ENCODE results near the gene FAM89A.

- TF ChIP-seq, protein P1, sequence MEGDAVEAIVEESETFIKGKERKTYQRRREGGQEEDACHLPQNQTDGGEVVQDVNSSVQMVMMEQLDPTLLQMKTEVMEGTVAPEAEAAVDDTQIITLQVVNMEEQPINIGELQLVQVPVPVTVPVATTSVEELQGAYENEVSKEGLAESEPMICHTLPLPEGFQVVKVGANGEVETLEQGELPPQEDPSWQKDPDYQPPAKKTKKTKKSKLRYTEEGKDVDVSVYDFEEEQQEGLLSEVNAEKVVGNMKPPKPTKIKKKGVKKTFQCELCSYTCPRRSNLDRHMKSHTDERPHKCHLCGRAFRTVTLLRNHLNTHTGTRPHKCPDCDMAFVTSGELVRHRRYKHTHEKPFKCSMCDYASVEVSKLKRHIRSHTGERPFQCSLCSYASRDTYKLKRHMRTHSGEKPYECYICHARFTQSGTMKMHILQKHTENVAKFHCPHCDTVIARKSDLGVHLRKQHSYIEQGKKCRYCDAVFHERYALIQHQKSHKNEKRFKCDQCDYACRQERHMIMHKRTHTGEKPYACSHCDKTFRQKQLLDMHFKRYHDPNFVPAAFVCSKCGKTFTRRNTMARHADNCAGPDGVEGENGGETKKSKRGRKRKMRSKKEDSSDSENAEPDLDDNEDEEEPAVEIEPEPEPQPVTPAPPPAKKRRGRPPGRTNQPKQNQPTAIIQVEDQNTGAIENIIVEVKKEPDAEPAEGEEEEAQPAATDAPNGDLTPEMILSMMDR (IDR thresholded peaks at IDR 0.05), result no peak
- no peak for TF ChIP-seq POLR2A (IDR thresholded peaks at IDR 0.05)
Observed at GRCh38 chr1:231058416-231059109, 18.5 kb upstream of the FAM89A start.

Data from thyroid gland (tissue), 4 donors.